GM21825 (cell line): Measurements from ENCODE around the gene NEK5.

Experiments
- ATAC-seq: cut with Tn5 transposase; IDR thresholded peaks from one replicate; pipeline ENCODE4 v1.9.1; 2021; ENCODE audit warnings: mild to moderate bottlenecking, moderate library complexity; ENCODE audit not compliant: unreplicated experiment

The NEK5 gene

GRCh38 chr13:51995677-51996551, 133.0 kb downstream of the NEK5 start:
- no peak for ATAC-seq

DNA sequence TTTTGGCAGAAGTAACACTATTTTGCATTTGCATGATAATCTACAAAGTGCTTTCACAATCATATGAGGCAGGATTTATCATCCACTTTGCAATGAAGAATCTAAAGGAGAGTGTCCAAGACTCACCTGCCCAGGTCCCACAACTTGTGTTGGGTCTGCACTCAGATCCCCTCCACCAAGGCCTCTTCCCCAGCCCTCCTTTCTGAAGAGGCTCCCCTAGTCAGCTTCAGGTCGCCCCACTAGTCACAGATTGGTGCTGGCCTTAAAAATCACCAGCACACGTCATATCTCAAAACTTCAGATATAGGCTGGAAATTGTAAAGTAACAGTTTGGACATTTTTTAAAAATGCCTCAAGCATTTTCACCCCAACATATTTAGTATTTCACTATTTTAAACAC, 135.2 kb downstream of the NEK5 start:
- no peak for ATAC-seq

DNA sequence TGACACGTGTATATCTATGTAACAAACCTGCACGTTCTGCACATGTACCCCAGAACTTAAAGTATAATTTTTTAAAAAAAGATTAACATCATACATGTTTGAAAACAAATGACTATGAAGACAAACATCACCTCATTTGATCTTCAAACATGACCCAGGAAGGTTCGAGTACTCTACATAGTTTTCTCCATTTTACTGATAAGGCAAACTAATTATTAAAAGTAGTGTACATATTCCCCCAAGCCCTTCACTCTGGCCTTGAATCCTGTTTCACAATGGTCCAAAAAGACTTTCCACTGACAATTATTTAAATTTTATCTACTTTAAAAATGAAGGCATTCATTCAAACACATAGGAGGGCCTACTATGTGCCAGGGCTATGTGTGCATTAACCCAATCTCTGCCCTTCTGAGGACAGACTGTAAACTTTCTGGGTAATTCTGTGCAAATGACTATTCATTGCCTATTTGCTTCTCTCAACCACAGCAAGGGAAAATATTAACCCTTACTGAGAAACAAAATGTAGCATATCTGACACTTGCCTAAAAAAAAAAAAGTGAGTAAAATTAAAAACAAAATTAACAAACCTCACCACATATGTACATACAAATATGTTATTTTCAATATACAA, 139.8 kb downstream of the NEK5 start:
- no peak for ATAC-seq
